Pulmonary artery endothelial cell (primary cell): Measurements from ENCODE around the gene NUB1. TPM values are rescaled to one million over a fixed set of nuclear protein-coding genes. Genes with fewer than 3 reads are reported as not detected.

ENCODE experiments used
- DNase-seq: peaks from one replicate; pipeline ENCODE4 v3.0.0-alpha.2; 2011; ENCODE audit warnings: low read depth, low spot score
- total RNA-seq: library from RNA; depleted of rRNA; stranded (reverse); fragments of >200 nt; gene quantifications from 2 replicates; pipeline ENCODE4 v1.2.3, GENCODE V29; 2014

Gene NUB1
- total RNA-seq, 1 donor from 2014 or later: 37.1 TPM

DNA sequence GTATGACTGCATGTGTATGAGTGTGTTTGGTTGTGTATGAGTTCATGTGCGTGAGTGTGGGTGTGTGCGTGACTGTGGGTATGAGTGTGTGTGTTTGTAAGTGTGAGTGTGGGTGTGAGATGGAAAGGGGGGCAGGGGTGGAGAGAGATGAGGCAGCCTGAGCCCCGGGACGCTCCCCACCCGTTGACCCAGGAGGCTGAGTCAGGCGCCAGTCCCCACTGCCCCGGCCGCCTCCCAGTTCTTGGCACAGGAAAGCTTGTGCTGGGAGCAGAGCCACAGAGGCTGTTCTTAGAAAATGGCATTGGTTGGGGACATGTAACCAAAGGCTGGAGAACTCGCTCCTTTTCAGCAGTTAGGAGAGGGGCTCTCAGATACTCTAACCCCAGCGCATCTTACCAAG is 27.8 kb upstream of the NUB1 start:
- no peak for DNase-seq

- no peak for DNase-seq
These were observed 27.2 kb upstream of the NUB1 start for GRCh38 chr7:151314401-151314800.

DNA sequence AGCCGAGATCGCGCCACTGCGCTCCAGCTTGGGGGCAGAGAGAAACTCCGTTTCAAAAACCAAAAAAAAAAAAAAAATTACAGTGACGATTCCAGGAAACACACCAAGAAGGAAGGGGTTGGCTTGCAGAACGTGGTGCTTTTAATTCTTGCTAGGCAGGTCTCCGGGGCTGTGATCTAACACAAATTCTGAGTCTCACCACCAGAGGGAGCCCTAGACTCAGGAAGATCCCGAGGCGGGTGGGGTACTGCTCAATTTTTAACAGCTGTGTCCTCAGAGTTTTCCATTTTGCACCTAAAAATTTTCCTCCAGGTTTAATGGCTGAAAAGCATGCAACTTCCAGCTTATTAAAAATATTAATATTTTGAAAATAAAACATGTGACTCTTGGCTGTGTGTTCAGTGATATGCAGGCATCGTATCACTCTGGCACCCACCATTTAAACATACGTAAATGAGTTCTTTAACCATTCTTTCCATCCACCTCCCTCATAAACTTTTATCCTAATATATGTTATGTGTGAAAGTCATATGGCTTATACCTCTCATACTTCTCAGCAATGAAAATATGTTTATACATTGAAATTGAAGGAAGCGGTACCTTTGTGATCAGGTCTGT is 26.5 kb upstream of the NUB1 start:
- DNase-seq: no peak

DNA sequence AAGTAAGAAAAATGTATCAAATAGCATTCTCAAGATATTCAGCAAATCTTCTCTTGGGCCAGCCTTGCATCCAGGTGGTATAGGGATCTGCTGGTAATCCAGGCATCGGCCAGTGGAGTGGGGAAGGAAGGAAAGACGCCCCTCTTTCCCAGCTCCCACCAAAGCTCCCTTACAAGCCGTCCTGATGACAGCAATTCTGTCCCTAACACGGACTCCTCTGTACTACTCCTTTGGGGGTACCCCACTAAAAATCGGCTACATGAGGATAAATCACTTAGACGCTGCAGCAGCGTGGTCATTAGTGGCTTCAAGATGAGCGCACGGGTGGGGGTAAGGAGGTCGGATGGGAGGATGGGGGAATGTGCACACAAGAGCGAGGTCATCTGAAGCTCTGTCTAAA is 24.7 kb upstream of the NUB1 start:
- no peak for DNase-seq

- no peak for DNase-seq
These were observed 23.7 kb upstream of the NUB1 start for GRCh38 chr7:151317936-151318335.

GRCh38 chr7:151319189-151319588 is 22.4 kb upstream of the NUB1 start:
- DNase-seq: no peak

- no peak for DNase-seq
These were observed 21.3 kb upstream of the NUB1 start for GRCh38 chr7:151320263-151320845.

- no peak for DNase-seq
These were observed 20.3 kb upstream of the NUB1 start for GRCh38 chr7:151321341-151321740.

DNA sequence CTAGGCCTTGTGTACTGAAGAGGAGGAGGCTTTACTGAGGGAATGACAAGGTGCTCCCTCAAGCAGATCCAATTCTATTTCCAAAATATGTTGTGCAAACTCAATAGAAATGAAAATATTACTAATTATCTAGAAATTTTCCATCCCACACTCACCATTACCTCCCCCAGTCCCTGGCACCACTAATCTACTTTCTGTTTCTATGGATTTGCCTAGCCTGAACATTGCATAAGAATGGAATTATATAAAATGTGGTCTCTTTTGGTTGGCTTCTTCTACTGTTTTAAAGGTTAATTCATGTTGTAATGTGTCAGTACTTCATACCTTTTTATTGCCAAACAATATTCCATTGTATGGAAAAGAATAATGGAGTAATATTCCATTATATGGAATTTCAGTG is 18.7 kb upstream of the NUB1 start:
- no peak for DNase-seq

- DNase-seq: no peak
These were observed 14.6 kb upstream of the NUB1 start for GRCh38 chr7:151327022-151327421.

- no peak for DNase-seq
These were observed 14.0 kb upstream of the NUB1 start for GRCh38 chr7:151327659-151328058.

- DNase-seq: no peak
These were observed 11.4 kb upstream of the NUB1 start for GRCh38 chr7:151330181-151330580.

GRCh38 chr7:151330661-151331060 is 11.0 kb upstream of the NUB1 start:
- no peak for DNase-seq

GRCh38 chr7:151334628-151335027 is 7.0 kb upstream of the NUB1 start:
- DNase-seq: no peak

DNA sequence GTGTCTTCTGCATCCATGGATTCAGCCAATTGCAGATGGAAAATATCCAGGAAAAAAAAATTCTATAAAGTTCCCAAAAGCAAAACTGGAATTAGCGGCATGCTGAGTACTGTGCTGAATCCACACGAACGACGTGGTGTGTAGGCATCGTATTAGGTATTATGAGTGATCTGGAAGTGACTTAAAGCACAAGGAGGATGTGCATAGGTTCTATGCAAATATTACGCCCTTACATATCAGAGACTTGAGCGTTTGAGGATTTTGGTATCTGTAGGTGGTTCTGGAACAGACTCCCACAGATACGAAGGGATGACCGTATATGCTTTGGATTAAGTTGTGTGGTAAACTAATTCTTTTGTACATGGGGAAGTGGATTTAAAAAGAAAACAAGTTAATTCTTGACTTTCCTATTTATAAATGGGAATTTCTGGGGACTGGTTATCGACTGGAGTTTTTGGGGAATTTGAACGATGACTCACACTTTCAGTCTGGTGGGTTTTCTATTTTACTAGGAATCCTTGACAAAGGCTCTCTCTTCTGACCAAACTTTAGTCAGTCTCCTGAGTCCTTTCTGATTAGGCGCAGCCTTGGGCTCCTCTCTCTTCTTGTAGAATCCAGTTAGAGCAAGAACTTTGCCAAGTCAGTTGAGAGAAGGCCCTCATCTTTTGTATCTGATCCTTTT is 5.4 kb upstream of the NUB1 start:
- no peak for DNase-seq

DNA sequence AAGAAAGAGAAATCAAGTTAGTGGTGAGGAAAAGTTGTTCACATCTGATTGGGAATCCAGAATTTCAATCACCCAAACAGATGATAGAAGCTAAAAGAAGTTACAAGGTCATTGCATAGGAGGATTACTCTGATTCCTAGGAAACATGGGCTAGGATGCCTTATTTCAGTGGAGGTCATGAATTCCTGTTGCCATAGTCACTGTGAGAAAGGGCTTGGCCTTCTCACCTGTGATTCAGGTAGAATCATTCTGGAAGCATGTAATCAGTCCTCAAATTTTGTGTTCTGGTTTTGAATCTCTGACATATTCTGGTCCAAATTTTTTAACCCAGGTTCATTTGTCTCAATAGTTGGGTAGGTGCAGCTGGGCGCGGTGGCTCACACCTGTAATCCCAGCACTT is 4.3 kb upstream of the NUB1 start:
- DNase-seq: no peak

DNA sequence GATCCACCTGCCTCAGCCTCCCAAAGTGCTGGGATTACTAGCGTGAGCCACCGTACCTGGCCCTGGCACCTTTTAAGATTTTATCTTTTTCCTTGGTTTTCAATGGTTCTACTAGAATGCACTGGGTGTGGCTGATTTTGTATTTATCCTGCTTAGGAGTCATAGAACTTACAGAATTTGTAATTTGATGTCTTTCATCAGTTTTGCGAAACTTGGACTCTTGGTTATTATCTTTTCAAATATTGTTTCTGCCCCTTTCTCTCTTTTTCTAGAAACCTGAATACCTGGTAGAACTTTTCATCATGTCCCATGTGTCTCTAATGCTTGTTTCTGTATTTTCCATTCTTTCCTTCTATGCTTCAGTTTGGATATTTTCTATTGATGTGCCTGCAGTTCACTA is 2.8 kb upstream of the NUB1 start:
- DNase-seq: no peak

GRCh38 chr7:151339651-151340382 is 1.8 kb upstream of the NUB1 start:
- DNase-seq: no peak

DNA sequence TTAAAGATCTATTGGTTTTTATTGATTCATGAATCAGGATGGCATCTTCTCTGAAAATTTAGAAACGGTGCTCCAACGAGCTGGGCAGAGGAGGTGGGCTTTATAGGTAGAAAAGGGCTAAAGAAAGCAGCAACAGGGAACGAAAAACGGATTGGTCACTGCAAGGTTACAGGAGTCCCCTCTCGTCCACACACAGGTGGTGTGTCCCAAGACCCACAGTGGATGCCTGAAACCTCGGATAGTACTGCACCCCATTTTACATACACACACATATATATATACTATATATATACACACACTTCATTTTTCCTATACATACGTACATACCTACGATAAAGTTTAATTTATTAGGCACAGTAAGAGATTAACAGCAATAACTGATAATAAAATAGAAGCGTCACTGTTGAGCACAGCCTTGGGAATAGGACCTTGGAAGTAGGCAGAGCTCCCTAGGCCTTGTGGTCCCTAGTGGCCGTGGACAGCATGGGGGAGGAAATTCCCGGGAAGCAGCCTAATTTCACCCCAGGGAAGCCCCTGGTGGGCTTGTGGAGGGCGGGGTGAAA is 737 bp upstream of the NUB1 start:
- DNase-seq: no peak

DNA sequence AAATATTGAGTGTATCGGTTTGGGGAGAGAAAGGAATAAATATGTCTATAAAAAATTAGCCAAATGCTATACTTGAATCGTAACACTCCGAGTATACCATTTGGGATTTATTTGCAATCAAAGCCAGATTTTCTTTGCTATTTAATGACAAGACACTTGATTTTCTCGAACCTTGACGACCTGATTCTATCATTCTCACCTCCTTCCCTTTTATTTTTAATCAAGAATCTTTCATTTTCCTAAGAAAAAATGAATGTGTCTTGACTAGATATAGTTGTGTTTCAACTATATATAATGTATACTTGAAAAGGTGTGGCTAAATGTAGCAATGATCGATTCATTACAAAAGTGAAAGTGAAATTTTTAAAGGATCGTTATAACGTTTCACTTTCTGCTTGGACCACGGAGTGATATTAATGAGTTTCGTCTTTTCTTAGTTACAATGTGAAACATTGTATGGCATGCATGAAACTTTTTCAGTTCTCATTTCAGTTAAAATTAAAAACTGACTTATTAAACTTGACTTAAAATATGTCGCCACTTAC is 562 bp downstream of the NUB1 start:
- no peak for DNase-seq

- DNase-seq: no peak
These were observed 1.2 kb downstream of the NUB1 start for GRCh38 chr7:151342811-151343210.

GRCh38 chr7:151343516-151343915 is 1.9 kb downstream of the NUB1 start:
- DNase-seq: no peak
